HepG2 (cell line): ENCODE measurements around the gene SYNJ2. TPM values are rescaled to one million over a fixed set of nuclear protein-coding genes. Genes with fewer than 3 reads are reported as not detected.

Experiments
- ADNP ChIP-seq: sonication (generic); formaldehyde crosslinking; IDR thresholded peaks from 2 replicates; pipeline ENCODE4 v1.4.0; 2020; ENCODE audit warnings: missing genetic modification reagents
- ETV6 ChIP-seq: sonication (generic); formaldehyde crosslinking; conservative IDR thresholded peaks from 2 replicates; pipeline ENCODE4 v1.4.0; 2020; ENCODE audit warnings: missing genetic modification reagents
- FOXP1 ChIP-seq, 2 experiments: fragments of 450-650 bp in 1 of 2; IDR thresholded peaks; 2 replicates each; pipeline ENCODE4 v1.6.1; 2017 to 2018; ENCODE audit warnings: antibody characterized with exemption in 1 of 2
- MAF1 ChIP-seq: sonication (generic); formaldehyde crosslinking; IDR thresholded peaks from 2 replicates; pipeline ENCODE4 v1.5.0; 2020; ENCODE audit warnings: missing genetic modification reagents, borderline replicate concordance
- MAZ ChIP-seq, 2 experiments: sonication (generic) in 1 of 2; formaldehyde crosslinking in 1 of 2; IDR thresholded peaks; 2 replicates each; pipeline versions ENCODE4 v1.5.0 to v1.6.1; 2012 to 2020; ENCODE audit warnings: low read depth in 2 of 2, mild to moderate bottlenecking in 2 of 2, borderline replicate concordance in 1 of 2, improper control_type of control experiment in 1 of 2, low read length in 1 of 2, missing genetic modification reagents in 1 of 2, moderate library complexity in 1 of 2
- NCOA1 ChIP-seq: sonication (generic); formaldehyde crosslinking; IDR thresholded peaks from 2 replicates; pipeline ENCODE4 v1.9.0; 2021; ENCODE audit warnings: missing genetic modification reagents
- PAX8 ChIP-seq: sonication (generic); formaldehyde crosslinking; IDR thresholded peaks from 2 replicates; pipeline ENCODE4 v1.8.0; 2022; ENCODE audit warnings: mild to moderate bottlenecking, missing genetic modification reagents, borderline replicate concordance
- POLR2G ChIP-seq: fragments of 200-400 bp; formaldehyde crosslinking; IDR thresholded peaks from 2 replicates; pipeline ENCODE4 v1.6.1; 2018; ENCODE audit warnings: mild to moderate bottlenecking, low read depth, low read length, moderate library complexity
- SOX6 ChIP-seq, 2 experiments: fragments of 450-650 bp in 1 of 2; sonication (generic) in 1 of 2; formaldehyde crosslinking in 1 of 2; IDR thresholded peaks; 2 replicates each; pipeline versions ENCODE4 v1.4.0 to v1.6.1; 2017 to 2020; ENCODE audit warnings: antibody characterized with exemption in 1 of 2, mild to moderate bottlenecking in 1 of 2, missing genetic modification reagents in 1 of 2
- SP140L ChIP-seq: sonication (generic); formaldehyde crosslinking; IDR thresholded peaks from 2 replicates; pipeline ENCODE4 v1.4.0; 2020; ENCODE audit warnings: missing genetic modification reagents, borderline replicate concordance
- TBL1XR1 ChIP-seq: fragments of 150-350 bp; IDR thresholded peaks from 2 replicates; pipeline ENCODE4 v1.6.1; 2014; ENCODE audit warnings: borderline replicate concordance, low read length; ENCODE audit not compliant: partially characterized antibody
- TEAD2 ChIP-seq: sonication (generic); formaldehyde crosslinking; IDR thresholded peaks from 2 replicates; pipeline ENCODE4 v1.9.0; 2021; ENCODE audit warnings: missing genetic modification reagents
- ZFP37 ChIP-seq: sonication (generic); formaldehyde crosslinking; IDR thresholded peaks from 2 replicates; pipeline ENCODE4 v1.4.0; 2020; ENCODE audit warnings: missing genetic modification reagents, borderline replicate concordance
- ZNF10 ChIP-seq: sonication (generic); formaldehyde crosslinking; IDR thresholded peaks from 2 replicates; pipeline ENCODE4 v1.4.0; 2020; ENCODE audit warnings: mild to moderate bottlenecking, low read depth, missing genetic modification reagents, borderline replicate concordance
- ZNF121 ChIP-seq: sonication (generic); formaldehyde crosslinking; IDR thresholded peaks from 2 replicates; pipeline ENCODE4 v1.5.0; 2020; ENCODE audit warnings: mild to moderate bottlenecking, missing genetic modification reagents
- ZNF367 ChIP-seq: sonication (generic); formaldehyde crosslinking; IDR thresholded peaks from 2 replicates; pipeline ENCODE4 v1.4.0; 2020; ENCODE audit warnings: missing genetic modification reagents, borderline replicate concordance
- ZNF430 ChIP-seq: sonication (generic); formaldehyde crosslinking; IDR thresholded peaks from 2 replicates; pipeline ENCODE4 v1.9.0; 2021; ENCODE audit warnings: mild to moderate bottlenecking, missing genetic modification reagents
- ZNF570 ChIP-seq: sonication (generic); formaldehyde crosslinking; IDR thresholded peaks from 2 replicates; pipeline ENCODE4 v1.4.0; 2020; ENCODE audit warnings: mild to moderate bottlenecking, missing genetic modification reagents, borderline replicate concordance
- polyA plus RNA-seq, 8 experiments: library from polyadenylated mRNA; depleted of rRNA in 3 of 8; stranded (reverse) in 7 of 8; unstranded in 1 of 8; fragments of >200 nt; fragmentation: Illumina TruSeq in 4 of 8; extraction: Trizol in 4 of 8; gene quantifications; 2 replicates each; pipeline versions ENCODE4 v1.2.1 to v1.2.3, GENCODE V29; 2011 to 2016; ENCODE audit warnings: low read depth in 4 of 8, missing spikeins in 1 of 8, mixed read lengths in 1 of 8; ENCODE audit not compliant: insufficient read depth in 1 of 8
- total RNA-seq, 5 experiments: library from RNA; depleted of rRNA; stranded (reverse); fragments of >200 nt; fragmentation: Illumina TruSeq; extraction: Trizol; gene quantifications; 2 replicates each; pipeline ENCODE4 v1.2.3, GENCODE V29; 2016; ENCODE audit warnings: low read depth in 1 of 5
- TF ChIP-seq, protein P1 (sequence below): sonication (generic); formaldehyde crosslinking; IDR thresholded peaks from 2 replicates; pipeline ENCODE4 v1.4.0; 2020; ENCODE audit warnings: missing genetic modification reagents, borderline replicate concordance
- TF ChIP-seq, protein P2 (sequence below): sonication (generic); formaldehyde crosslinking; IDR thresholded peaks from 2 replicates; pipeline ENCODE4 v1.9.0; 2021; ENCODE audit warnings: missing genetic modification reagents, borderline replicate concordance
- TF ChIP-seq, protein P3 (sequence below): sonication (generic); formaldehyde crosslinking; IDR thresholded peaks from 2 replicates; pipeline ENCODE4 v1.5.0; 2020; ENCODE audit warnings: missing genetic modification reagents

SYNJ2 gene
- total and polyA plus RNA-seq, 2 of the 13 experiments (the other 11 are each of a cell fraction or from before 2014, with no cell fraction given) = 39.1 to 57.6 TPM

DNA sequence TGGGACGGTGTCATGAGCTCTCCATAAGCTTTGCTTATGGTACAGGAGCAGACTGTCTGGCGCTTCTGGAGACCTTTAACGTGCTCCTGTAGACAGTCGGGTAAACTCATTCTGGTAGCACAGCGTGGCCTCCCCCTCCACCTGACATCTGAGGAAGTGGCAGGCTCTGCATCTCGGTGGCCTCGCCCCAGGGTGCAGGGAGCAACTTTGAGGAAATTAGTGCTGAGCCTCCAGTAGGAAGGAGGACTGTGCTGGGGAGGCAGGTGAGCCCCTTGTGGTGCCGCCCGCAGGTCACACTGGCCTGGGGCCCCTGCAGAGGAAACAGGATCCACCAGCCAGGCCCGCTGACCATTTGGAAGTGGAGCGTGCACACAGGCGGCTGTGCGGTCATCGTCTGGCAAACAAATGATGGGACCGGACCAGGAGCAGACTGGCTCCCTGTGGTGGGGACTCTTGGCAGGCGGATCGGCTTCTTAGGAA is 57.9 kb downstream of the SYNJ2 start (continued):
- TF ChIP-seq, protein P1, sequence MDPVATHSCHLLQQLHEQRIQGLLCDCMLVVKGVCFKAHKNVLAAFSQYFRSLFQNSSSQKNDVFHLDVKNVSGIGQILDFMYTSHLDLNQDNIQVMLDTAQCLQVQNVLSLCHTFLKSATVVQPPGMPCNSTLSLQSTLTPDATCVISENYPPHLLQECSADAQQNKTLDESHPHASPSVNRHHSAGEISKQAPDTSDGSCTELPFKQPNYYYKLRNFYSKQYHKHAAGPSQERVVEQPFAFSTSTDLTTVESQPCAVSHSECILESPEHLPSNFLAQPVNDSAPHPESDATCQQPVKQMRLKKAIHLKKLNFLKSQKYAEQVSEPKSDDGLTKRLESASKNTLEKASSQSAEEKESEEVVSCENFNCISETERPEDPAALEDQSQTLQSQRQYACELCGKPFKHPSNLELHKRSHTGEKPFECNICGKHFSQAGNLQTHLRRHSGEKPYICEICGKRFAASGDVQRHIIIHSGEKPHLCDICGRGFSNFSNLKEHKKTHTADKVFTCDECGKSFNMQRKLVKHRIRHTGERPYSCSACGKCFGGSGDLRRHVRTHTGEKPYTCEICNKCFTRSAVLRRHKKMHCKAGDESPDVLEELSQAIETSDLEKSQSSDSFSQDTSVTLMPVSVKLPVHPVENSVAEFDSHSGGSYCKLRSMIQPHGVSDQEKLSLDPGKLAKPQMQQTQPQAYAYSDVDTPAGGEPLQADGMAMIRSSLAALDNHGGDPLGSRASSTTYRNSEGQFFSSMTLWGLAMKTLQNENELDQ (CRISPR knock-in tag) = no peak
- TF ChIP-seq SP140L = no peak
- no peak for TF ChIP-seq POLR2G
- no peak for TF ChIP-seq TEAD2 (CRISPR knock-in tag)
- no peak for TF ChIP-seq ZFP37 (CRISPR knock-in tag)
- no peak for TF ChIP-seq ADNP
- TF ChIP-seq FOXP1 (IDR thresholded peaks at IDR 0.05) = no peak
- peak; percentile 17; the same call in 1 of the 2 replicates for TF ChIP-seq FOXP1 (CRISPR knock-in tag; IDR thresholded peaks at IDR 0.05)
- no peak for TF ChIP-seq ZNF121 (CRISPR knock-in tag)
- 0 out of 2 replicates have a peak, but pooled peaks have one; percentile 5 for TF ChIP-seq ETV6
- no peak for TF ChIP-seq MAZ (IDR thresholded peaks at IDR 0.05; ENCODE audit: borderline replicate concordance, low read depth, low read length)
- no peak for TF ChIP-seq MAZ (CRISPR knock-in tag; IDR thresholded peaks at IDR 0.05; ENCODE audit: low read depth)
- TF ChIP-seq NCOA1 (CRISPR knock-in tag) = no peak
- no peak for TF ChIP-seq ZNF10 (CRISPR knock-in tag)
- TF ChIP-seq SOX6 (IDR thresholded peaks at IDR 0.05) = no peak
- no peak for TF ChIP-seq SOX6 (CRISPR knock-in tag; IDR thresholded peaks at IDR 0.05)
- no peak for TF ChIP-seq MAF1 (CRISPR knock-in tag)
- TF ChIP-seq, protein P2, sequence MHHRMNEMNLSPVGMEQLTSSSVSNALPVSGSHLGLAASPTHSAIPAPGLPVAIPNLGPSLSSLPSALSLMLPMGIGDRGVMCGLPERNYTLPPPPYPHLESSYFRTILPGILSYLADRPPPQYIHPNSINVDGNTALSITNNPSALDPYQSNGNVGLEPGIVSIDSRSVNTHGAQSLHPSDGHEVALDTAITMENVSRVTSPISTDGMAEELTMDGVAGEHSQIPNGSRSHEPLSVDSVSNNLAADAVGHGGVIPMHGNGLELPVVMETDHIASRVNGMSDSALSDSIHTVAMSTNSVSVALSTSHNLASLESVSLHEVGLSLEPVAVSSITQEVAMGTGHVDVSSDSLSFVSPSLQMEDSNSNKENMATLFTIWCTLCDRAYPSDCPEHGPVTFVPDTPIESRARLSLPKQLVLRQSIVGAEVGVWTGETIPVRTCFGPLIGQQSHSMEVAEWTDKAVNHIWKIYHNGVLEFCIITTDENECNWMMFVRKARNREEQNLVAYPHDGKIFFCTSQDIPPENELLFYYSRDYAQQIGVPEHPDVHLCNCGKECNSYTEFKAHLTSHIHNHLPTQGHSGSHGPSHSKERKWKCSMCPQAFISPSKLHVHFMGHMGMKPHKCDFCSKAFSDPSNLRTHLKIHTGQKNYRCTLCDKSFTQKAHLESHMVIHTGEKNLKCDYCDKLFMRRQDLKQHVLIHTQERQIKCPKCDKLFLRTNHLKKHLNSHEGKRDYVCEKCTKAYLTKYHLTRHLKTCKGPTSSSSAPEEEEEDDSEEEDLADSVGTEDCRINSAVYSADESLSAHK (CRISPR knock-in tag) = no peak
- no peak for TF ChIP-seq PAX8 (CRISPR knock-in tag)
- TF ChIP-seq, protein P3, sequence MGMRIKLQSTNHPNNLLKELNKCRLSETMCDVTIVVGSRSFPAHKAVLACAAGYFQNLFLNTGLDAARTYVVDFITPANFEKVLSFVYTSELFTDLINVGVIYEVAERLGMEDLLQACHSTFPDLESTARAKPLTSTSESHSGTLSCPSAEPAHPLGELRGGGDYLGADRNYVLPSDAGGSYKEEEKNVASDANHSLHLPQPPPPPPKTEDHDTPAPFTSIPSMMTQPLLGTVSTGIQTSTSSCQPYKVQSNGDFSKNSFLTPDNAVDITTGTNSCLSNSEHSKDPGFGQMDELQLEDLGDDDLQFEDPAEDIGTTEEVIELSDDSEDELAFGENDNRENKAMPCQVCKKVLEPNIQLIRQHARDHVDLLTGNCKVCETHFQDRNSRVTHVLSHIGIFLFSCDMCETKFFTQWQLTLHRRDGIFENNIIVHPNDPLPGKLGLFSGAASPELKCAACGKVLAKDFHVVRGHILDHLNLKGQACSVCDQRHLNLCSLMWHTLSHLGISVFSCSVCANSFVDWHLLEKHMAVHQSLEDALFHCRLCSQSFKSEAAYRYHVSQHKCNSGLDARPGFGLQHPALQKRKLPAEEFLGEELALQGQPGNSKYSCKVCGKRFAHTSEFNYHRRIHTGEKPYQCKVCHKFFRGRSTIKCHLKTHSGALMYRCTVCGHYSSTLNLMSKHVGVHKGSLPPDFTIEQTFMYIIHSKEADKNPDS (CRISPR knock-in tag) = no peak
- TF ChIP-seq TBL1XR1 = no peak
- no peak for TF ChIP-seq ZNF430 (CRISPR knock-in tag)
- TF ChIP-seq ZNF367 (CRISPR knock-in tag) = no peak
- TF ChIP-seq ZNF570 (CRISPR knock-in tag) = no peak
